Transverse colon (tissue), 4 donors: Measurements from ENCODE around the gene IGLL5.

Source experiments
- CTCF ChIP-seq, 5 experiments: fragments of 200-600 bp in 3 of 5; fragments of 450-650 bp in 2 of 5; sonication (generic) in 3 of 5; IDR thresholded peaks; 1 replicate in 2 of 5; 2 replicates in 3 of 5; pipeline ENCODE4 v1.5.1; 2016 to 2017; ENCODE audit warnings: antibody characterized with exemption in 5 of 5, inconsistent platforms in 3 of 5, mild to moderate bottlenecking in 2 of 5, moderate library complexity in 1 of 5
- EP300 ChIP-seq: sonication (generic); formaldehyde crosslinking; IDR thresholded peaks from one replicate; pipeline ENCODE4 v1.6.1; 2017; ENCODE audit warnings: antibody characterized with exemption, low read depth
- POLR2A ChIP-seq: fragments of 450-650 bp; IDR thresholded peaks from one replicate; pipeline ENCODE4 v1.6.1; 2016; ENCODE audit warnings: antibody characterized with exemption, mild to moderate bottlenecking, moderate library complexity
- POLR2AphosphoS5 ChIP-seq, 3 donors: sonication (generic); formaldehyde crosslinking; IDR thresholded peaks; one replicate each; pipeline ENCODE4 v1.6.1; 2016; ENCODE audit warnings: antibody characterized with exemption in 3 of 3

DNA sequence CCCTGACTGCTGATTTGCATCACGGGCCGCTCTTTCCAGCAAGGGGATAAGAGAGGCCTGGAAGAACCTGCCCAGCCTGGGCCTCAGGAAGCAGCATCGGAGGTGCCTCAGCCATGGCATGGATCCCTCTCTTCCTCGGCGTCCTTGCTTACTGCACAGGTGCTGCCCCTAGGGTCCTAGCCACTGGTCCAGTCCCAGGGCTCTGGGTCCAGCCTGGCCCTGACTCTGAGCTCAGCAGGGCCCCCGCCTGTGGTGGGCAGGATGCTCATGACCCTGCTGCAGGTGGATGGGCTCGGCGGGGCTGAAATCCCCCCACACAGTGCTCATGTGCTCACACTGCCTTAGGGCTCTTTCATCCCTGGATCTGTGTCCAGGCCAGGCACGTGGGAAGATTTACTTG, 7.0 kb upstream of the IGLL5 start:
- TF ChIP-seq CTCF (IDR thresholded peaks at IDR 0.05), result no peak
- TF ChIP-seq POLR2A, result no peak
- no peak for TF ChIP-seq POLR2AphosphoS5 (IDR thresholded peaks at IDR 0.05)
- TF ChIP-seq EP300, result no peak
